BJ (cell line): ENCODE results near the gene NKAIN2. TPM values are rescaled to one million over a fixed set of nuclear protein-coding genes. Genes with fewer than 3 reads are reported as not detected.

Source experiments
- CTCF ChIA-PET: fragments of 350-600 bp; formaldehyde crosslinking; extraction: SDS; loops from one replicate; lab custom pipeline; 2021; ENCODE audit warnings: antibody characterized with exemption, inconsistent platforms; lab: Yijun Ruan, JAX
- POLR2A ChIA-PET: fragments of 300-600 bp; sonication (Branson Sonifier 250); formaldehyde crosslinking; extraction: SDS; loops from one replicate; lab custom pipeline; 2021; ENCODE audit warnings: antibody characterized with exemption; lab: Charles Lee
- DNase-seq: peaks from one replicate; pipeline ENCODE4 v3.0.0-alpha.2; 2011; ENCODE audit warnings: low read depth
- H3K27me3 ChIP-seq: 2 replicates; pipeline ENCODE4 v1.6.0; 2011; ENCODE audit warnings: low read length; ENCODE audit not compliant: control insufficient read depth, insufficient read depth
- H3K36me3 ChIP-seq: 2 replicates; pipeline ENCODE4 v1.5.1; 2011; ENCODE audit warnings: low read length; ENCODE audit not compliant: control insufficient read depth, insufficient read depth
- H3K4me3 ChIP-seq: 2 replicates; pipeline ENCODE4 v1.5.1; 2011; ENCODE audit warnings: low read depth, mild to moderate bottlenecking, control low read depth, low read length
- CTCF ChIP-seq: IDR thresholded peaks from 2 replicates; pipeline ENCODE4 v1.5.1; 2011; ENCODE audit warnings: low read depth, mild to moderate bottlenecking, control low read depth, inconsistent platforms, low read length, moderate library complexity; ENCODE audit not compliant: insufficient read depth
- polyA plus RNA-seq: library from polyadenylated mRNA; depleted of rRNA; stranded (reverse); fragments of >200 nt; gene quantifications from 2 replicates; pipeline ENCODE4 v1.2.3, GENCODE V29; 2011

Gene NKAIN2
- polyA plus RNA-seq, 1 experiment = not detected

- ChIA-PET POLR2A (no interaction called here), CTCF (no interaction called here)
- Histone ChIP-seq H3K36me3 (no peaks in the 10 kb centered on the region), H3K4me3 (no peak overlapping the region), H3K27me3 (no peaks in the 10 kb centered on the region)
- DNase-seq = no peak
- no peak for TF ChIP-seq CTCF
Observed at GRCh38 chr6:124655866-124656265, 852.2 kb downstream of the NKAIN2 start.

- Histone ChIP-seq H3K27me3 (no peaks in the 10 kb centered on the region), H3K36me3 (no peaks in the 10 kb centered on the region), H3K4me3 (no peak overlapping the region)
- TF ChIP-seq CTCF = no peak
- no peak for DNase-seq
- CTCF ChIA-PET = no interaction called here
- POLR2A ChIA-PET = no interaction called here
Observed at GRCh38 chr6:124658053-124658452, 854.4 kb downstream of the NKAIN2 start.

- Histone ChIP-seq H3K36me3 (no peaks in the 10 kb centered on the region), H3K27me3 (no peaks in the 10 kb centered on the region), H3K4me3 (no peak overlapping the region)
- TF ChIP-seq CTCF = no peak
- CTCF ChIA-PET = no interaction called here
- DNase-seq = no peak
- POLR2A ChIA-PET = no interaction called here
Observed at GRCh38 chr6:124659427-124659826, 855.8 kb downstream of the NKAIN2 start.

- H3K4me3 ChIP-seq = no peak overlapping the region
- no peaks in the 10 kb centered on the region for H3K27me3 ChIP-seq
- H3K36me3 ChIP-seq = no peaks in the 10 kb centered on the region
- DNase-seq = no peak
- TF ChIP-seq CTCF = no peak
- CTCF ChIA-PET = no interaction called here
- POLR2A ChIA-PET = no interaction called here
Observed at GRCh38 chr6:124660185-124660584, 856.5 kb downstream of the NKAIN2 start.

GRCh38 chr6:124661097-124661661 lies 857.5 kb downstream of the NKAIN2 start:
- no peak for TF ChIP-seq CTCF
- no peaks in the 10 kb centered on the region for H3K36me3 ChIP-seq
- no peak for DNase-seq
- no peaks in the 10 kb centered on the region for H3K27me3 ChIP-seq
- no peak overlapping the region for H3K4me3 ChIP-seq
- CTCF ChIA-PET = no interaction called here
- POLR2A ChIA-PET = no interaction called here
